HG02571 (cell line): ENCODE measurements around the gene ECEL1.

Experiments used
- ATAC-seq: cut with Tn5 transposase; IDR thresholded peaks from one replicate; pipeline ENCODE4 v1.9.1; 2021; ENCODE audit warnings: mild to moderate bottlenecking, moderate library complexity; ENCODE audit not compliant: unreplicated experiment

The ECEL1 gene

DNA sequence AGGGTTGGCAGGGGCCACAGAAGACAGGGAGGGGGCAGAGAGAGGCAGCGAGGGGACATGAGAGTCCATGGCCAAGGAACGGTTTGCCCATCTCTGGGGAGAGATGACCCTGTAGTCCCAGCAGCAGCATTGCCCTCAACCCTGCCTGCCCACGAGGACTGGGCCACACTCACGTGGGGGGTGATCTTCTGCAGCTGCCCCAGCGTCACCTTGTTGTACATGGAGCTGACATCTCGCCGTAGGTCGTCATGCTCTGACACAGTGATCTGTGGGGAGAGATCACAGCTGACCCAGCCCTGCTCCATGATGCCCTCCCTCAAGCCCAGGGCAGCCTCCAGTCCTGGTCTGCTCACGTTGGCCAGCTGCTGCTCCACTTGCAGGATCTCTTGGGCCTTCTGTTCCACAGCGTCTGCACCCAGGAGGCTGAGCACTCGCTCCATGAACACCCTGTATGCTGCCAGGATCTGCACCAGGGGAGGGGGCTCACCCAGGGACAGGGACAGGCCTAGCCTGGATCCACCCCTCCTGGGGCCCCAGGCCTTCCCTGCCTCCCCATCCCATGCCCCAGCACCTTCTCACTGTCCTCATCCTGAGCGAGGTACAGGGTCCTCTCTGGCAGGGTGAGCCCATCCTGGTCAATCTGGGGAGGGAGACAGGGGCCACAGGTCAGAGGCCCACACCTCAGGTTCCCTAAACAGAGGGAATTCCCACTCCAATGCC is 2.8 kb downstream of the ECEL1 start:
- ATAC-seq: no peak

DNA sequence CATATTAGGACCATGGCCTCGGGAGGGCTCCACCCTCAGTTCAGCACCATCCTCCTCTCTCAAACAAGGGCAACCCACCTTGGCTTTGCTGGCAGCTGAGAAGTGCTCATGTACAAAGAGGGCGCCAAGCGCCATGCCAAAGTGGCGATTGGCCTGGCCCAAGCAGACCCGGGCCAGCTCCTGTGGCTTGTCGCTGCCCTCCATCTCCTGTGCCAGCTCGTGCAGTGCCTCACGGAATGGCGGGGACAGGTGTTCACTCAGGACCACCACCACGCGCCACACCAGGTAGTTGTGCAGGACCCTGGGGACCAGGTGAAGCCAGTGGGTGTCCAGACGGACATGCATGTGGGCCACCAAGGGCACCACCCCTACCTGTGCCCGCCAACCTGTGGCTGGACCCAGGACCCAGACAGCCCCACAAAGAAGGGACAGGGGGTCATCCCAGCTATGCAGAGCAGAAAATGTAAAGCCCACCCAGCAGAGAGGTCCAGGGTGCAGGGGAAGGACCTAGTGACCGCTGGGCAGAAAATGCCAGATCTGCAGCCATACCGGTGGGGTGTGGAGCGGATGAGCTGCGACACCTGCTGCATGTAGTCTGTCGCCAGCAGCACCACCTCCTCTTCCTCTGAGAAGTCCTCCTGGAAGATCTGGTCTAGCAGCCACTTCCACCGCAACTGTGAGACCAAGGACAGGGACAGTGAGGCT is 3.6 kb downstream of the ECEL1 start:
- ATAC-seq: no peak

DNA sequence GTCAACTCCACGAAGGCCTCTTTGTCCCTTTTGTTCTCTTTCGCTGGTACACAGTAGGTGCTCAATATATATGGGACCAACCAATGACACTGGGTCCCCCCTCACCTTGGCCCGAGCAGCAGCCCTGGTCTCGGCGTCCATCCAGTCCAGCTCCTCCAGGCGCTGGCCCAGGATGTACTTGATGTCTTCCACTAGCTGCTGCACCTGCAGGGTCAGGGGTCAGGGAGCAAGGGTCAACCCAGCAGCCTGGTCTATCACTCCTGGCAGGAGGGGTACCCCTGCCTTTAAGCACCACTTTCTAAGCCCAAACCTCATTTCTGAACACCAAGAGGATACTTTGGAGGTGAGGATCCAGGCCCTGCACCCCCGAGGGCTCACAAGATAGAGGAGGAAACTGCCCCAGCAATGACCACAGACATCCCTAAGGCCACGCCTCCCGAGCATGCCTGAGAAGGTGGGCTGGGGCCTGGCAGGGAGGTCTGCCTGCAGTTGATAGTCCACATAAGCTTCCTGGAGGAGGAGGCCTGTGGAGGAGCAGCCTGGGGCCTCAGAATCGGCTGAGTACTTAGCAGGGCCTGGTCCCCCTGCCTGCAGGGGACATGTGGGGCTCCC is 4.2 kb downstream of the ECEL1 start:
- ATAC-seq: no peak

DNA sequence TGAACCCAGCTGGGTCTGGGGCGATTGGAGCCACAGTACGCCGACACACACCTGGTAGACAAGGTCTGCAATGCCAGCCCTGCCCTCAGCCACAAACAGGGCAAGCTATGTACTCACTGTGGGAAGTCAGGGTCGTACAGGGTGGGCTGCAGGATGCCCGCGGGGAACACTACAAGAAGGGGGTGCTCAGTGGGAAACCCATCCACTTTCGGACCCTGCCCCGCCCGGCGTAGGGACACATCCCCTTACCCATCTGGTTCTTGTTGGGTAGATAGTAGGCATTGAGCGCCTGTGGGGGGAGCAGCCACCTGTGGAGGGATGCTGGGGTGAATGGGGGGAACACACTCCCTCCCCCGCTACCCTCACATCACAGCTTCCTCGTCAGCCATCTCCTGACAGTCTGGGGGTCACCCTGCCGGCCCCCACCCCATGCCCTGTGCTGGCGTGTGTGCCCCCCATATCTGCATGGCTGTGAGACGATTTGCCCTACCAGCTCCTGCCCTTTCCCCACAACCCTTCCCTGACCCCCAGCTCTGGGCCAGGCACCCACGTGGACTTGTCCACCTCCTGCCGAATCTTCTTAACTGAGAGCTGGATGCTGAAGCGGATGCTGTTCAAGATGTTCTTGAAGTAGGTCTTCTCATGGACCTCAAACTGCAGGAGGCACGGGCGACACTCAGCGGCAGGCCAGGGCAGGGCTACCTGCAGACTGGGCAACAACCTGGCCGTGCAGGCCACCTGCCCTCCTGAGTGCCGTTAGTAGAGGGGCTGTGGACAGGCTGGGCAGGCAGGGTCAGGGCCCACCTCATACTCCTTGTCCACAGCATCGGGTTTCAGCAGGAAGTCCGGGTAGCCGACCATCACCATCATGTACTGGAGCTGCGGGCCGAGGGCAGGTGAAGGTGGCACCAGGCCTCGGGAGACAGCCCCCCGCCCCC is 5.1 kb downstream of the ECEL1 start:
- no peak for ATAC-seq

DNA sequence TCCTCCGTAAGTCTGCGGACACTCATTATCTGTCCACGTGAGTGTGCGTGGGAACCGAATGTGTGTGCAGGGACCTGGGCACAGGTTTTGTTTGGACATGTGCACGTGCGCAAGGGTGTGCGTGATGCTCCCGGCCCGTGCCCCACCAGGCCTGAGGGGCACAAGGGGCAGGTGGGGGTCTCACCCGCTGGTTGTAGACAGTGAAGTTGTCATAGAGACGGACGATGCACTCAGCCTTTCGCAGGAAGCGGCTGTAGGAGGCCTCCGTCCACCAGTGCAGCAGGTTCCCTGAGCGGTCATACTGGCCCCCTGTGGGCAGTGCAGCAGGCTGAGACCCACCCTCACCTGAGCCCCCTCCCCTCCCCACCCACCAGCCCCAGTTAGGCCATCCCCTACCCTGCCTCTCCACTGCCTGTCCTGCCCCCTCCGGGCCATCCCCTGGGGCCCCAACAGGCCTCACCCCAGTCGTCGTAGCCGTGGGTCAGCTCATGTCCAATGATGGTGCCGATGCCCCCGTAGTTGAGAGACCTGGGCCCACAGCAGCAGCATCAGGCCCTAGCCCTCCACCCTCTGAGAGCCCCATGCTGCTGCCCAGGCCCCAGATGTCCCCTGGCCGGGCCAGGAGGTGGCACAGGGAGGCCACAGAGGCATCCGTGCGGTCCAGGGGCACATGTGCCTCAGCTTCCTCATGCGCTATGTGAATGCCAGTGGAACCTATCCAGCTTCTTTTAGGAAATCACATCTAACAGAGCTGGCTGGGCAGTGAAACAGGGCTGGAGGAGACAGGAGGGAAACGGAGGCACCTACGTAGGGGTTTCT is 6.1 kb downstream of the ECEL1 start:
- no peak for ATAC-seq

DNA sequence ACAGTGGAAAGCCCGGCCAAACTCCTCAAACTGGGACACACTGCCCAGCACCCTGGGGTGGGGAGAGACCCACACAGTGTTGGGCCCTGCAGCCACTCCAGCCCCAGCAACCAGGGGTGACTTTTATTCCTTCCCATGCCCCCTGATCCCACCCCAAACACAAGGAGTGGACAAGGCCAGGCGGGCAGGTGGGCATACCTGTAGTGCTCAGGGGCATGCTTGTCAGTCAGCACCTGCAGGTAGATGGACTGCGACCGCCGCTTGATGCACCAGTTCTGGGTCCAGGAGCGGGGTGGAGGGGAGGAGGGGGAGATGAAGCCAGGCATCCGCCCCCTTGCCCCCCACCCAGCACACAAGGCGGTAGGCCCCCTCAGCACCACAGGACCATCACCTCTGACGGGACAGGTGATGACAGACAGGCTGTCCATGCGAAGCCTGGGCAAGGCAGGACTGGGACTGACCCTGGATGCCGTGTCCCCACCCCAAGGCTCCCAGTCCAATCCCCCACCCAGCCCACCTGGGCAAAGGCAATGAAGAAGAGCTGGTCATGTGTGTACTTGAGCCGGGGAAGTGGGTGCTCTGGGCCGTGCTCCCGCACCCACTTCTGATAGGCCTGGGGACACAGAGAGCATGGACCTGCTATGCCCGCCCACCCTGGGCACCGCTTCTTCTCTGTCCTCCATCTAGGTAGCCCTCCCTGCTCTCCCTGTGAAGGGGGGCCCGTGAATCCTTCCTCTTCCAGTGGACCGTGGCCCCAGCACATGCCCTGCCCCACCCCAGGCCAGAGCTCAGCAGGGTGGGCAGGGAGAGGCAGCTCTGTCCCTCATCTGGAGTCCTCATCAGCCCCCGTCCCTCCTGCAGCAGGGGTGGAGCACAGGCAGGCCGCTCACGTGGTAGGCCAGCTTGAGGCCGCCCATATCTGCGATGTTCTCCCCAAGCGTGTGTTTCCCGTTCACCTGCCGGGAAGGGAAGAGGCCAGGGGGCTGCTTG is 7.1 kb downstream of the ECEL1 start:
- no peak for ATAC-seq

DNA sequence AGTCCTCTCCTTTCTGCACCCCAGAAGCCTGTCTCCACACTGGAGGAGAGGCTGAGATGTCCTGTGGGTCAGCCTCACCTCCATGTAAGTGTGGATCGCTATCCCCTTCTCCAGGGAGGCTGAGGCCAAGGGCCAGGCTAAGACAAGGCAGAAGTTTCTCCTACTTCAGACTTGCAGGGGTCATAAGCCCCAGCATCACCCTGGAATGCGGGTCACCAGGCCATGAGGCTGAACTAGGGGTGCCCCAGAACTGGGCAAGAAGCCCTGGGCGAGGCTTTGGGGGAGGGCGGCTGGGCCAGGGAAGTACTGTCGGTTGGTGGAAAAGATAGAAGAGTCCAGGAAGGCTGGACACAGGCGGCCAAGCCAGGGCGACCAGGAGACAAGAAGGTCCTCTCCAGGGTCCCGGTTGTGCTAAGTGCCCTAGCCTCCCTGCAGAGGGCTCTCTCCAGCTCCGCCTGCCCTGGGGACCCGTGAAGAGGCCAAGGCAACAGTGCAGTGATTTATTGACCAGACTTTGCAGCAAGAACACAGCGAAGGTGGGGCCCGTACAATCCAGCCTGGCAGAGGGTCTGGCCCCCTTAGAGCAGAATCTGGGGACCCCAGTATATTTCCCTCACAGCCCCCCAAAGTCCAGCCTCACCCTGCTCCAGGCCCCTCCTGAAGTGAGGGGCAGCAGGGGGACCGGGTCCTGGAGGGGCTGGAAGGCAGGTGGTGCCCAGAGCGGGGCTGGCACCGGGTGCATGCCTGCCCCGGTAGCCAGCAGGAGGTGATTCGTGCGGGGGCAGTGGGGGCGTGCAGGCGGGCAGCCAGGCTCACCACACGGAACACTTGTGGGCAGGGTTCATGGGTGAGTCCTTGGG is 8.1 kb downstream of the ECEL1 start:
- ATAC-seq: no peak

DNA sequence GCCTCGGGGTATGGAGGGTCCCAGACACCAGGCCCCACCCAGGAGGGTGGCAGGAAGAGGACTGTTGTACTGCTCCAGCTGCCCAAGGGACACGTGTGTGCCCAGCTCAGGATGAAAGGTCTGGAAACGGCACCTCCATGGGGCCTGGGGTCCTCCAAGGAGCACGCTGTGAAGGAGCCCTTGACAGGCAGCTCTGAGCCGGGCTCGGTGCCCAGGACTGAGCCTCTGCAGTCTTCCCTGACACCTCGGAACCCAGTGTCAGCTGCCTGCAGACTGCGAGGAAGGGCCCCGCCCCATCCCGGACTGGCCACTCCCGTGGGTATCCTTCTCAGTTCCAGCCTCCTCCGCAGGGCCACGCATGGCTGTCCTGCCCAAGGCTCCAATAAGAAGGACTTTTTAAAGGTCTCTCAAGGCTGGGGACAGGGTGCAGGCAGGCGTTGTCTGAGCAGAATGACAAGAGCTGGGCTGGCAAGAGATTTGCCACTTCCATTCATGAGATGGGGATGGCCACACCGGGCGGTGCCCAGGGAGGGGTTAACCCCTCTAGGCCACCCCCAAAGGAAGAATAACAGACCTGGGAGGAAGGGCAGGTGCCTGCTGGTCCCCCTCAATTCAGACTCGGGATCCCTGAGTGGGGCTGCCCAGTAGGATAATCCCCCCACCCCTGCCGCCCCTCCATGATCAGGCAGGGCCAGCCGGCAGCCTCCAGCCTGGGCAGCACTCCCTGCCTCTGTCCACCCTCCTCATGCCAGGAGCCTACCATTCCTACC is 8.9 kb downstream of the ECEL1 start:
- no peak for ATAC-seq

DNA sequence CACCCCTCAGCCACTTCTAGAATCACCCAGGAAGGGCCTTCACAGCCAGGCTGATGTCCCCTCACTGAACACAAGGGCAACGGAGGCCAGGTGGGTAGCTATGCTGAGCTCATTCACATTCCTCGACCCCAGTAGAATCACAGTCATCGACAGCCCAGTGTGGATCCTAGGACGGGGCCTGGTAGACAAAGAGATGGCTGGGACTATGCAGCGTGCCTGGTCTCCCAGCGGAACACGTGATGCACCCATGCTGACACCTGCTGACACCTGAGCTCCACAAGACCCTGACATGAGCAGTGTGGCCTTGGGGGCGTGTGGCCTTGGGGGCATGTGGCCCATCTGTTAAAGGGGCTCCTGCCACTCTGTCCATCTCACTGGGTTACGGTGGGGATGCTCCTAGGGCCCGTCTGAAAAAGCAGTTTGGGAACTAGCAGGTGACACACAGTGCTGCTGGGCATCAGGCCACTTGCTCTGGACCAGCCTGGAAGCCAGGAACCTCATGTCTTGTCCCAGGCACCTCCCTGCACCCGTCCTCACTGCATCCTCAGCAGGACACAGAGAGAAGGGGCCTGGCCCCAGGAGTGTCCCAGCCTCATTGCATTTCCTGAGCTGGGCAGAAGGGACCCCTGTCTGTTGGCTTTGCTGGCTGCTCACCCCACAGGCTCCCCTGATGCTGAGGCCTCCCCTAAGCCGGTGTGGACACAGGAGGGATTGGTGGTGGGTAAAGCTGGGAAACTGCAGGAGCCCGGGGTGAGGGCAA is 9.7 kb downstream of the ECEL1 start:
- ATAC-seq: no peak

DNA sequence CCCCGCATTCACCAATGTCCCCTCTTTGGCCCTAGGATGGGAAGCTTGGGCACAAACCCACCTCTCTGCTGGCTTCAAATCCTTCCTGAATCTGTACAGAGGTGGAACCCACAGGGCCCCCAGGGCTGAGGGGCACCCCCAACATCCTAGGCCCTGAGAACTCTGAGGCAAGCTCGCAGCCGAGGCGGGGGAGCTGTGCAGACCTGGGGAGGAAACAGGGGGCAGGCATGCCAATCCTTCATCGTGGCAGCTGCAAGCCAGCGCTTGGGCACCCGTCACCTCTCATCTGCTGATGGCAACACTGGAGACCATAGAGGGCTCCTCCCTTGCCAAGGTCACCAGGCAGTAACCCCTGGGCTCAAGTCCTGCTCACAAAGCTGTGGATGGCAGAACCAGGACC is 10.8 kb downstream of the ECEL1 start:
- ATAC-seq: no peak

DNA sequence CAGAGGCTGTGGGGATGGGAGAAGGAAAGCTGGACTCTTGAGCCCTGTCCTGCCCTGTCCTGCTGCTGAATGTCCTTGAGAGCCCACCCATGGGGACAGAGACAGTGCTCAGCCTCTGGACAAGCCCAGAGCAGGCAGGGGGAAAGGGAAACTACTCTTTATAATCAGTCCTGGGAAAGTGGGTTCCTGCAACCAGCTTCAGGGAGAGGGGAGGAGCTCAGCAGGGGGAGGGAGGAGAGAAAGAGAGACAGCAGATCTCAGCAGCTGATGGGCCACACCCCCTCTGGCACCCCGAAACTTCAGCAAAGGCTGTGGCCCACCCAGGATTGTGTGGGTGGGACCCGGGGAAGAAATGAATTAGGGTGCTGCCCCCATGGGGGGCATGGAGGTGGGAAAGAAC is 11.6 kb downstream of the ECEL1 start:
- ATAC-seq: no peak

DNA sequence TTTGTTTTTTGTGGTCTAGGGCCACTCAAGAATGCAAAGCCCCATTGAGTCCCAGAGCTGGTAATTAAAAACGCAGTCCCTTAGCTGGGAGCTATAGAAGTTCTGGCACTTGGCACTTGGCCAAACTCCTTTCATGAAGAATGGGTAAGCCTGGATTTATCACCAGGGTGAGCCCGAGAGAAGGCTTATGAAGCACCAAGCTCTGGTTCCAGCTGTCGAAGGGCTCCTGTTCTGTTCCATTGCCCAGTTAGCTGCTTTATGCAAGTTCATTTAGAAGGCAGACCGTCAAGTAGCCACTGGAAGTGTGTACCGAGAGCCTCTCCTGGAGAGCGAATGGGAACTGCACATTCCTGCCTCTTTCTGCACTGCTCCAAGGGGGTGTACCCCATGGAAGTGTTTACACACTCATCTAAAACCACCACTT is 14.2 kb downstream of the ECEL1 start:
- ATAC-seq: no peak

DNA sequence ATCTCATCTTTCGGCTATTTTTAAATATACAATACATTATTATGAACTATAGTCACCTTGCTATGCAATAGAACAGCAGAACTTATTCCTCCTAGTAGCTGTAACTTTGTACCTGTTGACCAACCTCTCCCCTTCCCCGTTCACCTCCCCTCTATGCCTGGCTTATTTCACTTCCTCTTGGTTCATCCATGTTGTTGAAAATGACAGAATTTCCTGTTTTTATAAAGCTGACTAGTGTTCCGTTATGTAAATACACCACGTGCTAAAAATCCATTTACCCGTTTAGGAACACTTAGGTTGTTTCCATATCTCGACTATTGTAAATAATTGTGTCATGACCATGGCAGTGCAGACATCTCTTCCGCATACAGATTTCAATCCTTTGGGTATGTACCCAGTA is 21.4 kb downstream of the ECEL1 start:
- no peak for ATAC-seq

DNA sequence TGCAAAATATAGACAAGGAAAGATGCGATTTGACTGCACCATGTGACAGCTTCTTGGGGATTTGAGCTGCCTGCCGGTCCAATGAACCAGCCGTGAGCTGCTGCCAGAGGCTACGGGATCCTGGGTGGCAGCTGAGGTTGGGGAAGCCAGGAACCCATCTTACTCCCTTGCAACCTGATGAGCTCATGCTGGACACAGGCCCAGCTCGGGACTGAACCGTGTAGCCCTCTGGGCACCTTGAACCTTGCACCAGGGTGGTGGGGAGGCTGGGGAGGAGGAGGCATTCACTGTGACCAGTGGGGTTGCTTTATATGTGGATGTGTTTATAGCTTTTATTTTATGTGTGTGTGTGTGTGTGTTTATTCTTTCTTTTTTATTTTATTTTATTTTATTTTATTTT is 22.6 kb downstream of the ECEL1 start:
- ATAC-seq: no peak

DNA sequence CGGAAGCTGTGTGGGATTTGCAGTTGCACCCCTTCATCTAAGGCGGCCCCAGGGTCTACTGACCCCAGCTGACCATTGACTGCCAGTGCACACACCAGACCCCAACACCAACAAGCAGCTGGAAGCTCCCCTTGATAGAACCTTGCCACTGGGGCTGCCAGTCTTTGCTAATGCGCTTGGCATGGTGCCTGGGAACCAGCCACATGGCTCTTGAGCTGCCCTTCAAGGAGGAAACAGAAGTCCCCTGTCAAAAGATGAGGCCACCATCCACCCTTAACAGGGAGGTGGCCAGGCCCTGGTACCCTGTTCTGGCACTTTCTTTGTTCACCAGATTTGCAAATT is 23.1 kb downstream of the ECEL1 start:
- ATAC-seq: no peak

DNA sequence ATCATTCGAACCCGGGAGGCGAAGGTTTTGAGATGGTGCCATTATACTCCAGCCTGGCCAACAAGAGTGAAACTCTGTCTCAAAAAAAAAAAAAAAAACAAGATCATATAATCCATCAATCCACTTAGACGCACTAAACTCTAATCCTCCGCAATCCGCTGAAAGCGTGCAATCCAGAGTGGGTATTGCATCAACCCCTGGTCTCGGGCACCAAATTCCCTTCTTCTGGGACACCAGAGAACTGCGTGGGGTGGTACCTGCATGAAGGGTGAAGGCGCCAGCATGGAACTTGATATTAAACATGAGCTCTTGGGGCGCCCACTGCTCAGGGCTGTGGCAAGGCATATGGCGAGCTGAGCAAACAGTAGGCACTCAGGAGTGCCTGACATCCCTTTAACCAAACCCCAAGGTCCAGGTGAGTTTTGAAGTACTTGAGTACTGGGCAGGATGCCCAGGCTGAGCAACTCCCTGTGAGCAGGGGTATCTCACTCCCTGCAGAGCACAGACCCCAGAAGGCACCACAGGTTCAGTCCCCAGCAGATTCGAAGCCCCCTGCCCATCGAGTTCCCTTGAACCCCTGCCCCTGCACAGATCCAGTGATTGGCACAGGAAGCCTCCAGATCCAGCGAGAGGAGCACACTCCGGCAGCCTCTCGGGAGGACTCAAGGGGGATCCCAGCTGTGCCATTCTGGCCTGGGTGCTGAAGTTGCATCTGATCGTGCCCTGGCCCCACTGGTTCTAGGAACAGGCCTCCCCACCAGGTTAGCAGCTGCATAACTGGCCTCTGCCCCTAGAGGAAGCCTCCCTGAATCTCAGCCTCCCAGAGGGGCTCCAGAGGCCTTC is 23.7 kb downstream of the ECEL1 start:
- ATAC-seq: no peak
